ENCODE results near the gene PDX1. TPM values are rescaled to one million over a fixed set of nuclear protein-coding genes. Genes with fewer than 3 reads are reported as not detected.

The PDX1 gene
- total and polyA plus RNA-seq, 2 of the 13 experiments (the other 11 are each of a cell fraction or from before 2014, with no cell fraction given) = 0.07 TPM; not detected in 1

DNA sequence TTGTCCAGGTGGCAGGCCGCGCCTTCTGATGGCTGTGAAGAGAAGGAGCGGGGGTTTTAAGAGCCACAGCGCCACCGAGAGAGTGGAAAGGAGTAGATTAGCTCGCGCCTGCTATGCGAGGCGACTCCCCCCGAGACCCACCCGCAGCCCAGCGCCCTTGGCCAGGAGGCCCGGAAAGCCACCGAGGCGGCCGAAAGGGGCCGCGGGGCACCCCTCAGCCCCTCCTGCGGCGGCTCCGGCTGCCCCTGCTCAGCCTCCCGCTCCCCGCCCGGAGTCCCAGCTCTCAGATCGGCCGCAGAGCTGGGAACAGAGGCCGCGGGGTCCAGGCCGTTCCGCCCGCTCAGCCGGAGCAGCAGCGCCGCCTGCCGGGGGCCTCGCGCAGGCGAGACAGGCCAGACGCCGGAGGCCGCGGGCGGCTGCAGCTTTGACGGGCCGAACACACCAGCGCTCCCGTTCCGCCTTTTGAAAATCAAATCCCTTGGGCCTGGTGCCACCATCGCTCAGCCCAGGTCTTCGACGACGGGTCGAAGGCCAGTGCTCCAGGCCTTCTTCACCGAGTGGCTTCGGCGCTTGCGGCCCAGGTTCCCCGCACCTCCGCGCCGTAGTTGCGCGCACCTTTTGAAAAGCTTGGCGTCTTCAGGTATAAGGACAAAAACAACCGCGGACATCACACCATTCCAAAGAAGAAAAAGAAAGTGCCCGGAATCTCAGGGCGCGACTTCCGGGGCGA is 34.0 kb downstream of the PDX1 start (continued):
- TF ChIP-seq IRF2 (CRISPR knock-in tag; IDR thresholded peaks at IDR 0.05) = no peak
- no peak for TF ChIP-seq TRIM24 (CRISPR knock-in tag; IDR thresholded peaks at IDR 0.05)
- TF ChIP-seq, protein P1, sequence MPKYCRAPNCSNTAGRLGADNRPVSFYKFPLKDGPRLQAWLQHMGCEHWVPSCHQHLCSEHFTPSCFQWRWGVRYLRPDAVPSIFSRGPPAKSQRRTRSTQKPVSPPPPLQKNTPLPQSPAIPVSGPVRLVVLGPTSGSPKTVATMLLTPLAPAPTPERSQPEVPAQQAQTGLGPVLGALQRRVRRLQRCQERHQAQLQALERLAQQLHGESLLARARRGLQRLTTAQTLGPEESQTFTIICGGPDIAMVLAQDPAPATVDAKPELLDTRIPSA (CRISPR knock-in tag; IDR thresholded peaks at IDR 0.05; ENCODE audit: borderline replicate concordance) = no peak
- TF ChIP-seq, protein P2, sequence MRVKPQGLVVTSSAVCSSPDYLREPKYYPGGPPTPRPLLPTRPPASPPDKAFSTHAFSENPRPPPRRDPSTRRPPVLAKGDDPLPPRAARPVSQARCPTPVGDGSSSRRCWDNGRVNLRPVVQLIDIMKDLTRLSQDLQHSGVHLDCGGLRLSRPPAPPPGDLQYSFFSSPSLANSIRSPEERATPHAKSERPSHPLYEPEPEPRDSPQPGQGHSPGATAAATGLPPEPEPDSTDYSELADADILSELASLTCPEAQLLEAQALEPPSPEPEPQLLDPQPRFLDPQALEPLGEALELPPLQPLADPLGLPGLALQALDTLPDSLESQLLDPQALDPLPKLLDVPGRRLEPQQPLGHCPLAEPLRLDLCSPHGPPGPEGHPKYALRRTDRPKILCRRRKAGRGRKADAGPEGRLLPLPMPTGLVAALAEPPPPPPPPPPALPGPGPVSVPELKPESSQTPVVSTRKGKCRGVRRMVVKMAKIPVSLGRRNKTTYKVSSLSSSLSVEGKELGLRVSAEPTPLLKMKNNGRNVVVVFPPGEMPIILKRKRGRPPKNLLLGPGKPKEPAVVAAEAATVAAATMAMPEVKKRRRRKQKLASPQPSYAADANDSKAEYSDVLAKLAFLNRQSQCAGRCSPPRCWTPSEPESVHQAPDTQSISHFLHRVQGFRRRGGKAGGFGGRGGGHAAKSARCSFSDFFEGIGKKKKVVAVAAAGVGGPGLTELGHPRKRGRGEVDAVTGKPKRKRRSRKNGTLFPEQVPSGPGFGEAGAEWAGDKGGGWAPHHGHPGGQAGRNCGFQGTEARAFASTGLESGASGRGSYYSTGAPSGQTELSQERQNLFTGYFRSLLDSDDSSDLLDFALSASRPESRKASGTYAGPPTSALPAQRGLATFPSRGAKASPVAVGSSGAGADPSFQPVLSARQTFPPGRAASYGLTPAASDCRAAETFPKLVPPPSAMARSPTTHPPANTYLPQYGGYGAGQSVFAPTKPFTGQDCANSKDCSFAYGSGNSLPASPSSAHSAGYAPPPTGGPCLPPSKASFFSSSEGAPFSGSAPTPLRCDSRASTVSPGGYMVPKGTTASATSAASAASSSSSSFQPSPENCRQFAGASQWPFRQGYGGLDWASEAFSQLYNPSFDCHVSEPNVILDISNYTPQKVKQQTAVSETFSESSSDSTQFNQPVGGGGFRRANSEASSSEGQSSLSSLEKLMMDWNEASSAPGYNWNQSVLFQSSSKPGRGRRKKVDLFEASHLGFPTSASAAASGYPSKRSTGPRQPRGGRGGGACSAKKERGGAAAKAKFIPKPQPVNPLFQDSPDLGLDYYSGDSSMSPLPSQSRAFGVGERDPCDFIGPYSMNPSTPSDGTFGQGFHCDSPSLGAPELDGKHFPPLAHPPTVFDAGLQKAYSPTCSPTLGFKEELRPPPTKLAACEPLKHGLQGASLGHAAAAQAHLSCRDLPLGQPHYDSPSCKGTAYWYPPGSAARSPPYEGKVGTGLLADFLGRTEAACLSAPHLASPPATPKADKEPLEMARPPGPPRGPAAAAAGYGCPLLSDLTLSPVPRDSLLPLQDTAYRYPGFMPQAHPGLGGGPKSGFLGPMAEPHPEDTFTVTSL (CRISPR knock-in tag; IDR thresholded peaks at IDR 0.05; ENCODE audit: borderline replicate concordance) = no peak
- TF ChIP-seq, protein P3, sequence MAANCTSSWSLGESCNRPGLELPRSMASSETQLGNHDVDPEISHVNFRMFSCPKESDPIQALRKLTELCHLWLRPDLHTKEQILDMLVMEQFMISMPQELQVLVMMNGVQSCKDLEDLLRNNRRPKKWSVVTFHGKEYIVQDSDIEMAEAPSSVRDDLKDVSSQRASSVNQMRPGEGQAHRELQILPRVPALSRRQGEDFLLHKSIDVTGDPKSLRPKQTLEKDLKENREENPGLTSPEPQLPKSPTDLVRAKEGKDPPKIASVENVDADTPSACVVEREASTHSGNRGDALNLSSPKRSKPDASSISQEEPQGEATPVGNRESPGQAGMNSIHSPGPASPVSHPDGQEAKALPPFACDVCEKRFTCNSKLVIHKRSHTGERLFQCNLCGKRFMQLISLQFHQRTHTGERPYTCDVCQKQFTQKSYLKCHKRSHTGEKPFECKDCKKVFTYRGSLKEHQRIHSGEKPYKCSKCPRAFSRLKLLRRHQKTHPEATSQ (CRISPR knock-in tag; IDR thresholded peaks at IDR 0.05; ENCODE audit: borderline replicate concordance) = no peak
- TF ChIP-seq ZNF33B (CRISPR knock-in tag; IDR thresholded peaks at IDR 0.05) = no peak
- TF ChIP-seq XRCC5 (optimal IDR thresholded peaks at IDR 0.05; ENCODE audit: low read length) = peak; percentile 40
- TF ChIP-seq, protein P4, sequence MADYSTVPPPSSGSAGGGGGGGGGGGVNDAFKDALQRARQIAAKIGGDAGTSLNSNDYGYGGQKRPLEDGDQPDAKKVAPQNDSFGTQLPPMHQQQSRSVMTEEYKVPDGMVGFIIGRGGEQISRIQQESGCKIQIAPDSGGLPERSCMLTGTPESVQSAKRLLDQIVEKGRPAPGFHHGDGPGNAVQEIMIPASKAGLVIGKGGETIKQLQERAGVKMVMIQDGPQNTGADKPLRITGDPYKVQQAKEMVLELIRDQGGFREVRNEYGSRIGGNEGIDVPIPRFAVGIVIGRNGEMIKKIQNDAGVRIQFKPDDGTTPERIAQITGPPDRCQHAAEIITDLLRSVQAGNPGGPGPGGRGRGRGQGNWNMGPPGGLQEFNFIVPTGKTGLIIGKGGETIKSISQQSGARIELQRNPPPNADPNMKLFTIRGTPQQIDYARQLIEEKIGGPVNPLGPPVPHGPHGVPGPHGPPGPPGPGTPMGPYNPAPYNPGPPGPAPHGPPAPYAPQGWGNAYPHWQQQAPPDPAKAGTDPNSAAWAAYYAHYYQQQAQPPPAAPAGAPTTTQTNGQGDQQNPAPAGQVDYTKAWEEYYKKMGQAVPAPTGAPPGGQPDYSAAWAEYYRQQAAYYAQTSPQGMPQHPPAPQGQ (CRISPR knock-in tag; IDR thresholded peaks at IDR 0.05; ENCODE audit: borderline replicate concordance) = no peak
- no peak for TF ChIP-seq ZNF737 (CRISPR knock-in tag; IDR thresholded peaks at IDR 0.05; ENCODE audit: borderline replicate concordance)
- TF ChIP-seq HOXA3 (CRISPR knock-in tag; IDR thresholded peaks at IDR 0.05) = peak; percentile 75; the same call in 1 of the 2 replicates
- TF ChIP-seq MTA1 (CRISPR knock-in tag; IDR thresholded peaks at IDR 0.05; ENCODE audit: borderline replicate concordance) = 0 out of 2 replicates have a peak, but pooled peaks have one; percentile 23
- TF ChIP-seq PCBP1 (IDR thresholded peaks at IDR 0.05; ENCODE audit: borderline replicate concordance, low read depth, low read length) = no peak
- no peak for TF ChIP-seq HDAC6 (IDR thresholded peaks at IDR 0.05; ENCODE audit: low read depth, low read length)
- TF ChIP-seq RFX3 (CRISPR knock-in tag; IDR thresholded peaks at IDR 0.05) = no peak
- no peak for TF ChIP-seq NONO (IDR thresholded peaks at IDR 0.05)
- TF ChIP-seq NONO (CRISPR knock-in tag; conservative IDR thresholded peaks at IDR 0.05) = 0 out of 2 replicates have a peak, but pooled peaks have one; percentile 17
- no peak for TF ChIP-seq RFXANK (CRISPR knock-in tag; IDR thresholded peaks at IDR 0.05)
- no peak for TF ChIP-seq ERF (CRISPR knock-in tag; IDR thresholded peaks at IDR 0.05)
- peak; percentile 63 for TF ChIP-seq ZFY (CRISPR knock-in tag; IDR thresholded peaks at IDR 0.05)
- no peak for TF ChIP-seq ZFP62 (CRISPR knock-in tag; IDR thresholded peaks at IDR 0.05)
- no peak for TF ChIP-seq KAT2B (IDR thresholded peaks at IDR 0.05; ENCODE audit: borderline replicate concordance, low read depth, low read length)
